H9 (cell line): ENCODE results near the gene UBE2J1. TPM values are rescaled to one million over a fixed set of nuclear protein-coding genes. Genes with fewer than 3 reads are reported as not detected.
A peak's percentile ranks its signal among the peaks of the same experiment; 100 is the strongest.

Experiments used
- DNase-seq: peaks from one replicate; pipeline ENCODE4 v3.0.0-alpha.2; 2017
- H2AFZ ChIP-seq: one replicate; pipeline ENCODE4 v1.6.1; 2013; ENCODE audit warnings: mild to moderate bottlenecking, low read length, control low read depth, moderate library complexity
- H2AK5ac ChIP-seq: 2 replicates; pipeline ENCODE4 v1.6.1; 2013; ENCODE audit warnings: low read length, control low read depth, mixed read lengths; ENCODE audit not compliant: insufficient read length
- H2BK120ac ChIP-seq: one replicate; pipeline ENCODE4 v1.6.1; 2013; ENCODE audit warnings: low read depth, mild to moderate bottlenecking, low read length, control low read depth, inconsistent platforms; ENCODE audit not compliant: poor library complexity, severe bottlenecking
- H2BK12ac ChIP-seq: 2 replicates; pipeline ENCODE4 v1.6.1; 2013; ENCODE audit warnings: low read length, control low read depth, mixed read lengths, low read depth; ENCODE audit not compliant: insufficient read length
- H2BK15ac ChIP-seq: 2 replicates; pipeline ENCODE4 v1.6.1; 2013; ENCODE audit warnings: low read depth, low read length, control low read depth
- H2BK20ac ChIP-seq: one replicate; pipeline ENCODE4 v1.6.1; 2013; ENCODE audit warnings: low read depth, mild to moderate bottlenecking, low read length, control low read depth, inconsistent platforms; ENCODE audit not compliant: poor library complexity, severe bottlenecking
- H2BK5ac ChIP-seq: 2 replicates; pipeline ENCODE4 v1.6.1; 2013; ENCODE audit warnings: low read length, control low read depth, mixed read lengths; ENCODE audit not compliant: insufficient read length
- H3K14ac ChIP-seq: 2 replicates; pipeline ENCODE4 v1.6.1; 2013; ENCODE audit warnings: low read length, control low read depth; ENCODE audit not compliant: insufficient read depth
- H3K18ac ChIP-seq: 2 replicates; pipeline ENCODE4 v1.6.1; 2013; ENCODE audit warnings: low read depth, mild to moderate bottlenecking, mixed read lengths, low read length, control low read depth; ENCODE audit not compliant: insufficient read length
- H3K23ac ChIP-seq: 2 replicates; pipeline ENCODE4 v1.6.1; 2013; ENCODE audit warnings: low read length, control low read depth, mixed read lengths, low read depth; ENCODE audit not compliant: insufficient read length
- H3K23me2 ChIP-seq: 2 replicates; pipeline ENCODE4 v1.6.1; 2013; ENCODE audit warnings: low read depth, mild to moderate bottlenecking, mixed read lengths, low read length, control low read depth; ENCODE audit not compliant: insufficient read length, poor library complexity, severe bottlenecking
- H3K27ac ChIP-seq: 2 replicates; pipeline ENCODE4 v1.5.1; 2013; ENCODE audit warnings: low read length, control low read depth, mixed read lengths, low read depth; ENCODE audit not compliant: insufficient read length
- H3K27me3 ChIP-seq: 2 replicates; pipeline ENCODE4 v1.6.1; 2013; ENCODE audit warnings: low read length, control low read depth, inconsistent platforms; ENCODE audit not compliant: insufficient read depth
- H3K4ac ChIP-seq: 2 replicates; pipeline ENCODE4 v1.6.1; 2013; ENCODE audit warnings: low read depth, mild to moderate bottlenecking, control low read depth, inconsistent platforms, low read length, moderate library complexity
- H3K4me1 ChIP-seq: 2 replicates; pipeline ENCODE4 v1.6.1; 2013; ENCODE audit warnings: low read length, control low read depth, inconsistent platforms; ENCODE audit not compliant: insufficient read depth
- H3K4me2 ChIP-seq: 2 replicates; pipeline ENCODE4 v1.6.1; 2013; ENCODE audit warnings: low read length, control low read depth, mixed read lengths; ENCODE audit not compliant: insufficient read length, insufficient read depth
- H3K56ac ChIP-seq: 2 replicates; pipeline ENCODE4 v1.6.1; 2013; ENCODE audit warnings: low read depth, mild to moderate bottlenecking, mixed read lengths, low read length, control low read depth; ENCODE audit not compliant: insufficient read length
- H3K79me1 ChIP-seq: 2 replicates; pipeline ENCODE4 v1.6.1; 2013; ENCODE audit warnings: low read depth, mild to moderate bottlenecking, moderate library complexity, low read length, control low read depth, inconsistent platforms; ENCODE audit not compliant: insufficient read depth, poor library complexity, severe bottlenecking
- H3K79me2 ChIP-seq: 2 replicates; pipeline ENCODE4 v1.6.1; 2013; ENCODE audit warnings: low read length, control low read depth, inconsistent platforms; ENCODE audit not compliant: insufficient read depth
- H3K9ac ChIP-seq: 2 replicates; pipeline ENCODE4 v1.6.1; 2013; ENCODE audit warnings: low read length, control low read depth, mixed read lengths; ENCODE audit not compliant: insufficient read length; ENCODE audit errors: extremely low read depth
- H3K9me3 ChIP-seq: one replicate; pipeline ENCODE4 v1.6.1; 2013; ENCODE audit warnings: low read depth, low read length, inconsistent platforms; ENCODE audit not compliant: control insufficient read depth
- H3T11ph ChIP-seq: one replicate; pipeline ENCODE4 v1.6.1; 2013; ENCODE audit warnings: mild to moderate bottlenecking, low read length, control low read depth, inconsistent platforms
- H4K20me1 ChIP-seq: one replicate; pipeline ENCODE4 v1.6.1; 2013; ENCODE audit not compliant: control insufficient read depth, insufficient read length, insufficient read depth
- H4K5ac ChIP-seq: 2 replicates; pipeline ENCODE4 v1.6.1; 2013; ENCODE audit warnings: low read depth, mild to moderate bottlenecking, mixed read lengths, low read length, control low read depth; ENCODE audit not compliant: insufficient read length
- H4K8ac ChIP-seq: replicated peaks from 2 replicates; pipeline ENCODE4 v1.6.1; 2013; ENCODE audit warnings: low read length, control low read depth, mixed read lengths, low read depth; ENCODE audit not compliant: insufficient read length
- H4K91ac ChIP-seq: 2 replicates; pipeline ENCODE4 v1.6.1; 2013; ENCODE audit warnings: low read depth, mild to moderate bottlenecking, moderate library complexity, mixed read lengths, low read length, control low read depth; ENCODE audit not compliant: insufficient read length
- H3K27ac Mint-ChIP-seq, 3 experiments: 2 replicates in 2 of 3; 3 replicates in 1 of 3; pipeline ENCODE4 v1.8.0; 2020 to 2021; ENCODE audit warnings: mixed read lengths in 3 of 3, mild to moderate bottlenecking in 1 of 3, moderate library complexity in 1 of 3
- H3K27me3 Mint-ChIP-seq: 2 replicates; pipeline ENCODE4 v1.8.0; 2021; ENCODE audit warnings: low read depth, mild to moderate bottlenecking, moderate library complexity, mixed read lengths
- H3K36me3 Mint-ChIP-seq, 3 experiments: 2 replicates in 2 of 3; 3 replicates in 1 of 3; pipeline ENCODE4 v1.8.0; 2020 to 2021; ENCODE audit warnings: low read depth in 3 of 3, mixed read lengths in 3 of 3; ENCODE audit not compliant: insufficient read depth in 1 of 3
- H3K4me1 Mint-ChIP-seq, 2 experiments: 2 replicates each; pipeline ENCODE4 v1.8.0; 2020; ENCODE audit warnings: mixed read lengths in 2 of 2
- H3K4me3 Mint-ChIP-seq, 2 experiments: 2 replicates in 1 of 2; 3 replicates in 1 of 2; pipeline ENCODE4 v1.8.0; 2020 to 2021; ENCODE audit warnings: mild to moderate bottlenecking in 2 of 2, mixed read lengths in 2 of 2, moderate library complexity in 1 of 2
- H3K9me3 Mint-ChIP-seq, 2 experiments: 2 replicates in 1 of 2; 3 replicates in 1 of 2; pipeline ENCODE4 v1.8.0; 2020; ENCODE audit warnings: mild to moderate bottlenecking in 2 of 2, mixed read lengths in 2 of 2, moderate library complexity in 1 of 2
- WGBS: extraction: QIAGEN DNeasy Blood & Tissue Kit; methylation state at CpG from one replicate; pipeline ENCODE4 v1.1.7; 2013; ENCODE audit warnings: missing lambda C conversion rate, low lambda C conversion rate, mixed read lengths; ENCODE audit not compliant: insufficient read length; ENCODE audit errors: extremely low coverage; 5-methylcytosine and 5-hydroxymethylcytosine counted together
- total RNA-seq: library from RNA; stranded (reverse); gene quantifications from 2 replicates; pipeline ENCODE4 v1.2.1, GENCODE V29; 2021
- TF ChIP-seq, protein P1 (sequence below): fragments of 200-600 bp; sonication (generic); conservative IDR thresholded peaks from 3 replicates; pipeline ENCODE4 v1.8.0; 2021; ENCODE audit warnings: antibody characterized with exemption, mild to moderate bottlenecking

The UBE2J1 gene
- total RNA-seq, 1 experiment from 2014 or later: 13.1 TPM

DNA sequence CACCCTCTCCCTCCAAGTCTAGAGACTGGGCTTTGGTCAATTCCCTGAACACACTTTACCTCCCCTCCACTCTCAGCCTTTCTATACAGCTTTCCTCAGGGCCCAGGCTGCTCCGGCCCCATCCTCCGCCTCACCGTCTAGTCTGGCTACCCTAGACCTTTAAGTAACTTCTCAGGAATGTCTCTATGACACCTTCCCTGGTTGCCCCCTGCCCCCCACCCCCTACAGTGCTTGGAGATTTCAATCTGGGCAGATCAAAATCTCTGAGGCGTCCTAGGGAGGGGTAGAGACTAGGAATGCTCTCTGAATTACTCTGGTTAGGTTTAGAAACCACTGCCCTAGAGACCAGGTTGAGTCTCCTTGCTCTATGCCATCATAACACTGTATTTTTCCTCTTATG lies 6.1 kb downstream of the UBE2J1 start:
- no peaks in the 10 kb centered on the region for H3K4me1 ChIP-seq
- no peaks in the 10 kb centered on the region for H3K23me2 ChIP-seq
- no peaks in the 10 kb centered on the region for H3K9me3 Mint-ChIP-seq
- peak overlapping the region; percentile 64; the same call in 1 of the 2 replicates for H3K14ac ChIP-seq
- H2BK5ac ChIP-seq: no peak overlapping the region
- no peaks in the 10 kb centered on the region for H3K9me3 ChIP-seq
- TF ChIP-seq, protein P1, sequence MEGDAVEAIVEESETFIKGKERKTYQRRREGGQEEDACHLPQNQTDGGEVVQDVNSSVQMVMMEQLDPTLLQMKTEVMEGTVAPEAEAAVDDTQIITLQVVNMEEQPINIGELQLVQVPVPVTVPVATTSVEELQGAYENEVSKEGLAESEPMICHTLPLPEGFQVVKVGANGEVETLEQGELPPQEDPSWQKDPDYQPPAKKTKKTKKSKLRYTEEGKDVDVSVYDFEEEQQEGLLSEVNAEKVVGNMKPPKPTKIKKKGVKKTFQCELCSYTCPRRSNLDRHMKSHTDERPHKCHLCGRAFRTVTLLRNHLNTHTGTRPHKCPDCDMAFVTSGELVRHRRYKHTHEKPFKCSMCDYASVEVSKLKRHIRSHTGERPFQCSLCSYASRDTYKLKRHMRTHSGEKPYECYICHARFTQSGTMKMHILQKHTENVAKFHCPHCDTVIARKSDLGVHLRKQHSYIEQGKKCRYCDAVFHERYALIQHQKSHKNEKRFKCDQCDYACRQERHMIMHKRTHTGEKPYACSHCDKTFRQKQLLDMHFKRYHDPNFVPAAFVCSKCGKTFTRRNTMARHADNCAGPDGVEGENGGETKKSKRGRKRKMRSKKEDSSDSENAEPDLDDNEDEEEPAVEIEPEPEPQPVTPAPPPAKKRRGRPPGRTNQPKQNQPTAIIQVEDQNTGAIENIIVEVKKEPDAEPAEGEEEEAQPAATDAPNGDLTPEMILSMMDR: no peak
- H3T11ph ChIP-seq: no peak overlapping the region
- H3K27ac Mint-ChIP-seq: no peak overlapping the region
- H2BK20ac ChIP-seq: no peak overlapping the region
- no peak overlapping the region for H2BK12ac ChIP-seq
- H2AK5ac ChIP-seq: no peak overlapping the region
- DNase-seq: no peak
- no peak overlapping the region for H3K9ac ChIP-seq
- H3K79me1 ChIP-seq: no peaks in the 10 kb centered on the region
- peaks cover 2 to 6% (median 4%) of the 10 kb centered on the region in 3 experiments; a peak in 4 of 7 replicates for H3K36me3 Mint-ChIP-seq
- H3K79me2 ChIP-seq: no peaks in the 10 kb centered on the region; the same call in 1 of the 2 replicates
- no peak overlapping the region for H3K56ac ChIP-seq
- no peaks in the 10 kb centered on the region for H3K27me3 Mint-ChIP-seq
- H4K91ac ChIP-seq: no peak overlapping the region
- H3K27me3 ChIP-seq: no peaks in the 10 kb centered on the region
- H2AFZ ChIP-seq: no peak overlapping the region
- no peak overlapping the region for H3K23ac ChIP-seq
- no peak overlapping the region for H2BK120ac ChIP-seq
- no peaks in the 10 kb centered on the region for H4K20me1 ChIP-seq
- H3K18ac ChIP-seq: no peak overlapping the region
- WGBS: no CpG with 5 or more reads among the region's 4 CpGs
- H3K4me1 Mint-ChIP-seq: peaks cover 15 to 26% of the 10 kb centered on the region in 2 experiments
- no peak overlapping the region for H3K27ac ChIP-seq
- H3K4me2 ChIP-seq: no peak overlapping the region
- no peak overlapping the region for H2BK15ac ChIP-seq
- H3K4ac ChIP-seq: no peak overlapping the region
- no peak overlapping the region for H4K8ac ChIP-seq
- H4K5ac ChIP-seq: no peak overlapping the region
- no peak overlapping the region for H3K4me3 Mint-ChIP-seq
